Muscle layer of colon (tissue), 2 donors: ENCODE measurements around the gene PHACTR4.
"Not testable (repeated sequence)": the region's sequence is repeated elsewhere in the genome, so short reads cannot be mapped to it uniquely, and the experiment has no call there.

Experiments used
- H3K27ac ChIP-seq: one replicate; pipeline ENCODE4 v1.7.0; 2013; ENCODE audit warnings: low read depth, mild to moderate bottlenecking, low read length, moderate library complexity
- H3K27me3 ChIP-seq, 2 donors: one replicate each; pipeline ENCODE4 v1.7.0; 2013; ENCODE audit warnings: low read length in 2 of 2, mild to moderate bottlenecking in 2 of 2; ENCODE audit not compliant: insufficient read depth in 2 of 2, control insufficient read depth in 1 of 2
- H3K36me3 ChIP-seq: one replicate; pipeline ENCODE4 v1.7.0; 2013; ENCODE audit warnings: mild to moderate bottlenecking, low read length; ENCODE audit not compliant: insufficient read depth
- H3K4me1 ChIP-seq: one replicate; pipeline ENCODE4 v1.7.0; 2013; ENCODE audit warnings: mild to moderate bottlenecking, low read length; ENCODE audit not compliant: insufficient read depth
- H3K4me3 ChIP-seq, 2 donors: one replicate each; pipeline ENCODE4 v1.7.0; 2013; ENCODE audit warnings: low read length in 2 of 2, low read depth in 1 of 2, mild to moderate bottlenecking in 1 of 2, moderate library complexity in 1 of 2
- H3K9ac ChIP-seq: one replicate; pipeline ENCODE4 v1.7.0; 2013; ENCODE audit warnings: low read length
- H3K9me3 ChIP-seq: one replicate; pipeline ENCODE4 v1.7.0; 2013; ENCODE audit warnings: mild to moderate bottlenecking, low read length
- donor health status: abdominal sarcoma.
- donor health status: Adenocarcinoma of cecum.

The PHACTR4 gene

GRCh38 chr1:28341591-28341990 is 27.9 kb upstream of the PHACTR4 start:
- no peaks in the 10 kb centered on the region for H3K36me3 ChIP-seq
- no peak overlapping the region for H3K27ac ChIP-seq
- no peak overlapping the region for H3K9ac ChIP-seq
- H3K4me1 ChIP-seq, result no peaks in the 10 kb centered on the region
- H3K27me3 ChIP-seq, result no peaks in the 10 kb centered on the region
- H3K9me3 ChIP-seq, result no peaks in the 10 kb centered on the region
- H3K4me3 ChIP-seq, result no peak overlapping the region

- H3K9me3 ChIP-seq, result no peaks in the 10 kb centered on the region
- no peaks in the 10 kb centered on the region for H3K36me3 ChIP-seq
- H3K4me3 ChIP-seq, result no peak overlapping the region
- H3K9ac ChIP-seq, result no peak overlapping the region
- H3K27ac ChIP-seq, result no peak overlapping the region
- H3K4me1 ChIP-seq, result no peaks in the 10 kb centered on the region
- H3K27me3 ChIP-seq, result no peaks in the 10 kb centered on the region
Measured at GRCh38 chr1:28343405-28343804, 26.1 kb upstream of the PHACTR4 start.

- H3K36me3 ChIP-seq, H3K9ac ChIP-seq, H3K27ac ChIP-seq, H3K9me3 ChIP-seq, H3K4me3 ChIP-seq, H3K4me1 ChIP-seq, H3K27me3 ChIP-seq: not testable (repeated sequence)
Measured at GRCh38 chr1:28353248-28353810, 16.2 kb upstream of the PHACTR4 start.

GRCh38 chr1:28354121-28354520 is 15.4 kb upstream of the PHACTR4 start:
- no peaks in the 10 kb centered on the region for H3K9me3 ChIP-seq
- no peak overlapping the region for H3K27ac ChIP-seq
- no peaks in the 10 kb centered on the region for H3K4me1 ChIP-seq
- no peak overlapping the region for H3K4me3 ChIP-seq
- no peak overlapping the region for H3K9ac ChIP-seq
- H3K27me3 ChIP-seq, result no peaks in the 10 kb centered on the region
- H3K36me3 ChIP-seq, result no peaks in the 10 kb centered on the region

GRCh38 chr1:28358716-28359115 is 10.8 kb upstream of the PHACTR4 start:
- no peaks in the 10 kb centered on the region for H3K9me3 ChIP-seq
- no peaks in the 10 kb centered on the region for H3K27me3 ChIP-seq
- no peaks in the 10 kb centered on the region for H3K4me1 ChIP-seq
- H3K9ac ChIP-seq, result no peak overlapping the region
- no peak overlapping the region for H3K4me3 ChIP-seq
- H3K27ac ChIP-seq, result no peak overlapping the region
- no peaks in the 10 kb centered on the region for H3K36me3 ChIP-seq

- Histone ChIP-seq H3K9ac (no peak overlapping the region), H3K9me3 (no peaks in the 10 kb centered on the region), H3K4me3 (no peak overlapping the region), H3K27ac (no peak overlapping the region), H3K36me3 (no peaks in the 10 kb centered on the region), H3K27me3 (no peaks in the 10 kb centered on the region), H3K4me1 (no peaks in the 10 kb centered on the region)
Measured at GRCh38 chr1:28359592-28360239, 9.8 kb upstream of the PHACTR4 start.

GRCh38 chr1:28364888-28365287 is 4.7 kb upstream of the PHACTR4 start:
- no peak overlapping the region for H3K9ac ChIP-seq
- no peaks in the 10 kb centered on the region for H3K9me3 ChIP-seq
- no peak overlapping the region for H3K27ac ChIP-seq
- no peak overlapping the region for H3K4me3 ChIP-seq
- H3K27me3 ChIP-seq, result no peaks in the 10 kb centered on the region
- H3K4me1 ChIP-seq, result peaks cover 4% of the 10 kb centered on the region
- H3K36me3 ChIP-seq, result no peaks in the 10 kb centered on the region

- H3K27me3 ChIP-seq, result no peaks in the 10 kb centered on the region
- H3K4me3 ChIP-seq, result no peak overlapping the region
- H3K36me3 ChIP-seq, result no peaks in the 10 kb centered on the region
- H3K9ac ChIP-seq, result no peak overlapping the region
- no peaks in the 10 kb centered on the region for H3K9me3 ChIP-seq
- peaks cover 10% of the 10 kb centered on the region for H3K4me1 ChIP-seq
- H3K27ac ChIP-seq, result no peak overlapping the region
Measured at GRCh38 chr1:28365864-28366263, 3.7 kb upstream of the PHACTR4 start.

- Histone ChIP-seq H3K4me1 (peaks cover 13% of the 10 kb centered on the region), H3K4me3 (peak overlapping the region in 1 of 2 donors; percentile 78)
- not testable (repeated sequence) for H3K27me3 ChIP-seq, H3K27ac ChIP-seq, H3K9ac ChIP-seq, H3K9me3 ChIP-seq, H3K36me3 ChIP-seq
Measured at GRCh38 chr1:28368608-28369007, 932 bp upstream of the PHACTR4 start.

GRCh38 chr1:28370239-28371009 is 884 bp downstream of the PHACTR4 start:
- H3K4me1 ChIP-seq, result peaks cover 19% of the 10 kb centered on the region
- H3K36me3 ChIP-seq, result no peaks in the 10 kb centered on the region
- no peaks in the 10 kb centered on the region for H3K27me3 ChIP-seq
- peak overlapping the region; percentile 60 for H3K9ac ChIP-seq
- H3K27ac ChIP-seq, result peak overlapping the region; percentile 99
- peak overlapping the region; percentile 78 to 97 for H3K4me3 ChIP-seq
- no peaks in the 10 kb centered on the region for H3K9me3 ChIP-seq

- H3K36me3 ChIP-seq, result no peaks in the 10 kb centered on the region
- H3K27ac ChIP-seq, result no peak overlapping the region
- no peaks in the 10 kb centered on the region for H3K9me3 ChIP-seq
- peak overlapping the region; percentile 78 to 97 for H3K4me3 ChIP-seq
- no peak overlapping the region for H3K9ac ChIP-seq
- peaks cover 19% of the 10 kb centered on the region for H3K4me1 ChIP-seq
- H3K27me3 ChIP-seq, result no peaks in the 10 kb centered on the region
Measured at GRCh38 chr1:28371010-28371377, 1.5 kb downstream of the PHACTR4 start.
